A549 (cell line): ENCODE results near the gene PCSK5.

Experiments used
- CHD2 ChIP-seq: fragments of 150-350 bp; IDR thresholded peaks from 2 replicates; pipeline ENCODE4 v1.6.1; 2014; ENCODE audit warnings: low read length; ENCODE audit not compliant: partially characterized antibody
- CTCF ChIP-seq: fragments of >200 bp; sonication (Bioruptor Twin); formaldehyde crosslinking; IDR thresholded peaks from 3 replicates; pipeline ENCODE4 v1.5.1; 2016
- PBX3 ChIP-seq: IDR thresholded peaks from 2 replicates; pipeline ENCODE4 v1.6.1; 2012
- POLR2A ChIP-seq: IDR thresholded peaks from 2 replicates; pipeline ENCODE4 v1.6.1; 2012; ENCODE audit warnings: mild to moderate bottlenecking, low read length
- SMC3 ChIP-seq: fragments of >200 bp; sonication (Bioruptor Twin); formaldehyde crosslinking; IDR thresholded peaks from 3 replicates; pipeline ENCODE4 v1.6.1; 2018; ENCODE audit warnings: inconsistent platforms
- SREBF2 ChIP-seq: fragments of 450-650 bp; IDR thresholded peaks from 2 replicates; pipeline ENCODE4 v1.6.1; 2014; ENCODE audit warnings: mild to moderate bottlenecking, moderate library complexity
- TP53 ChIP-seq: fragments of 250-450 bp; sonication (Bioruptor Pico); IDR thresholded peaks from 2 replicates; pipeline ENCODE4 v1.5.0; 2021; ENCODE audit warnings: mild to moderate bottlenecking, moderate library complexity
- ZFP36 ChIP-seq: fragments of 450-650 bp; IDR thresholded peaks from 2 replicates; pipeline ENCODE4 v1.6.1; 2014; ENCODE audit warnings: borderline replicate concordance; ENCODE audit not compliant: partially characterized antibody
- ZNF302 ChIP-seq: fragments of 250-450 bp; sonication (Bioruptor Pico); IDR thresholded peaks from 2 replicates; pipeline ENCODE4 v1.9.0; 2021; ENCODE audit warnings: inconsistent platforms, mild to moderate bottlenecking, moderate library complexity

- TF ChIP-seq POLR2A, result no peak
- no peak for TF ChIP-seq CTCF
- TF ChIP-seq SMC3, result no peak
- TF ChIP-seq TP53 (CRISPR knock-in tag), result no peak
- no peak for TF ChIP-seq ZNF302
- no peak for TF ChIP-seq ZFP36
- TF ChIP-seq CHD2, result no peak
- TF ChIP-seq SREBF2, result no peak
- TF ChIP-seq PBX3, result no peak
These were observed 2.6 kb downstream of the PCSK5 start for GRCh38 chr9:75893106-75893505.
